ENCODE measurements around the gene UNC5CL. TPM values are rescaled to one million over a fixed set of nuclear protein-coding genes. Genes with fewer than 3 reads are reported as not detected.

The UNC5CL gene
- total and polyA plus RNA-seq, 2 experiments from 2014 or later: 0.87 to 1.2 TPM

DNA sequence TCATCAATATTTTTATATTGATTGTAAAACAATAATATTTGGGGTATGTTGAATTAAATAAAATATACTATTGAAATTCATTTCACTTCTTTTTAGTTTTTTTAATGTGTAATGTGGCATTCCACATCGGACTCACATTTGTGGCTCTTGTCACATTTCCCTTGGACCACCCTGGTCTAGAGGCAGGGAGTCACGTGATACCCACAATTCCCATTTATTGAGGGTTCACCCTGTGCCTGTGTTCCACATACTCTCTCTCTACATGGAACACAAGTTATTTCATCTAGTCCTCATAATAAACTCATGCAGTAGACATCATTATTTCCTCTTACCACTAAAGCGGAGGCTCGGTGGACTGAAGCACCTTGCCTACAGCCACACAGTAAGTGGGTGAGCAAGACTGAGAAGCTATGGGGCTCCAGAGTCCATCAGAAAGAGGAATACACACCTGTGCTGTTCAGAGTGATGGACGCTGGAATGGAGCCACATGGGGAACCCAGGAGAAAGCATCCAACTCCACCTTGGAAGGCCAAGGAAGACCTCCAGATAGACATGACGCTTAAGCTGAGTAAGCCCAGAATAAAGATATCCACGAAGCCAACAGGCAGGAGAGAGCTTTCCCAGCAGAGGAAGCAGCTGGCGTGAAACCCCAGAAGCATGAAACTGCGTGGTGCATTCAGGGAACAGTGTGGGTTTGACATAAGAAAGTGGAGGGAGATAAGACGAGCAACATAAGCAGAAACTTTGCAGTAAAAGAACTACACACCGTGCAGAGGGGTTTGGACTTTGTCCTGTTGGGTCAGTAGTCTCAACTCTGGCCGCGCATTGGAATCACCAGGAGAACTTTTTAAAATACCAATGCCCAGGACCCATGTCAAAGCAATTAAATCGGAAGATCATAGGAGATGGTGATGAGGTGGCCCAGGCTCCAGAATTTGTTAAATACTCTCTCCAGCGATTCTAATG, 49.5 kb downstream of the UNC5CL start:
- Histone ChIP-seq H3K4me2 (no peak overlapping the region), H3K4me3 (no peak overlapping the region), H3K27ac (ENCODE audit: low read depth) (no peak overlapping the region), H3K79me2 (replicated peaks; ENCODE audit: insufficient read depth) (no peaks in the 10 kb centered on the region), H3K4me1 (ENCODE audit: insufficient read depth) (no peaks in the 10 kb centered on the region), H2AFZ (no peak overlapping the region; the same call in 1 of the 2 replicates), H3F3A (replicated peaks; ENCODE audit: low read depth) (no peaks in the 10 kb centered on the region), H3K36me3 (ENCODE audit: insufficient read depth) (no peaks in the 10 kb centered on the region), H4K20me1 (replicated peaks; ENCODE audit: insufficient read depth) (no peaks in the 10 kb centered on the region), H3K9me2 (ENCODE audit: insufficient read depth) (peaks cover 3% of the 10 kb centered on the region; the same call in 1 of the 2 replicates), H3K27me3 (ENCODE audit: insufficient read depth) (no peaks in the 10 kb centered on the region)
- Mint-ChIP-seq H3K9me3 (no peaks in the 10 kb centered on the region; the same call in 1 of the 3 replicates), H3K36me3 (ENCODE audit: low read depth) (no peaks in the 10 kb centered on the region), H3K4me1 (peaks cover 3% of the 10 kb centered on the region; the same call in 2 of the 3 replicates), H3K27me3 (ENCODE audit: insufficient read depth, low read depth, poor library complexity) (peaks cover 8% of the 10 kb centered on the region), H3K4me3 (no peak overlapping the region), H3K27ac (no peak overlapping the region)
- ATAC-seq (no peak), DNase-seq (ENCODE audit: low spot score) (no peak)
- TF ChIP-seq ZNF331 (CRISPR knock-in tag; IDR thresholded peaks at IDR 0.05; ENCODE audit: low read depth) (no peak), CREB1 (CRISPR knock-in tag; IDR thresholded peaks at IDR 0.05; ENCODE audit: low read depth) (no peak), STAT1 (IDR thresholded peaks at IDR 0.05; ENCODE audit: unreplicated experiment) (no peak), EZH2 (IDR thresholded peaks at IDR 0.05; ENCODE audit: low read depth, unreplicated experiment) (no peak), EZH2phosphoT487 (IDR thresholded peaks at IDR 0.05; ENCODE audit: unreplicated experiment) (no peak), JUNB (IDR thresholded peaks at IDR 0.05; ENCODE audit: unreplicated experiment) (no peak), ZNF114 (CRISPR knock-in tag; IDR thresholded peaks at IDR 0.05) (no peak), NANOG (IDR thresholded peaks at IDR 0.05; ENCODE audit: borderline replicate concordance) (no peak), POLR2AphosphoS5 (IDR thresholded peaks at IDR 0.05; ENCODE audit: low read depth) (no peak)
- TF ChIP-seq, protein P1, sequence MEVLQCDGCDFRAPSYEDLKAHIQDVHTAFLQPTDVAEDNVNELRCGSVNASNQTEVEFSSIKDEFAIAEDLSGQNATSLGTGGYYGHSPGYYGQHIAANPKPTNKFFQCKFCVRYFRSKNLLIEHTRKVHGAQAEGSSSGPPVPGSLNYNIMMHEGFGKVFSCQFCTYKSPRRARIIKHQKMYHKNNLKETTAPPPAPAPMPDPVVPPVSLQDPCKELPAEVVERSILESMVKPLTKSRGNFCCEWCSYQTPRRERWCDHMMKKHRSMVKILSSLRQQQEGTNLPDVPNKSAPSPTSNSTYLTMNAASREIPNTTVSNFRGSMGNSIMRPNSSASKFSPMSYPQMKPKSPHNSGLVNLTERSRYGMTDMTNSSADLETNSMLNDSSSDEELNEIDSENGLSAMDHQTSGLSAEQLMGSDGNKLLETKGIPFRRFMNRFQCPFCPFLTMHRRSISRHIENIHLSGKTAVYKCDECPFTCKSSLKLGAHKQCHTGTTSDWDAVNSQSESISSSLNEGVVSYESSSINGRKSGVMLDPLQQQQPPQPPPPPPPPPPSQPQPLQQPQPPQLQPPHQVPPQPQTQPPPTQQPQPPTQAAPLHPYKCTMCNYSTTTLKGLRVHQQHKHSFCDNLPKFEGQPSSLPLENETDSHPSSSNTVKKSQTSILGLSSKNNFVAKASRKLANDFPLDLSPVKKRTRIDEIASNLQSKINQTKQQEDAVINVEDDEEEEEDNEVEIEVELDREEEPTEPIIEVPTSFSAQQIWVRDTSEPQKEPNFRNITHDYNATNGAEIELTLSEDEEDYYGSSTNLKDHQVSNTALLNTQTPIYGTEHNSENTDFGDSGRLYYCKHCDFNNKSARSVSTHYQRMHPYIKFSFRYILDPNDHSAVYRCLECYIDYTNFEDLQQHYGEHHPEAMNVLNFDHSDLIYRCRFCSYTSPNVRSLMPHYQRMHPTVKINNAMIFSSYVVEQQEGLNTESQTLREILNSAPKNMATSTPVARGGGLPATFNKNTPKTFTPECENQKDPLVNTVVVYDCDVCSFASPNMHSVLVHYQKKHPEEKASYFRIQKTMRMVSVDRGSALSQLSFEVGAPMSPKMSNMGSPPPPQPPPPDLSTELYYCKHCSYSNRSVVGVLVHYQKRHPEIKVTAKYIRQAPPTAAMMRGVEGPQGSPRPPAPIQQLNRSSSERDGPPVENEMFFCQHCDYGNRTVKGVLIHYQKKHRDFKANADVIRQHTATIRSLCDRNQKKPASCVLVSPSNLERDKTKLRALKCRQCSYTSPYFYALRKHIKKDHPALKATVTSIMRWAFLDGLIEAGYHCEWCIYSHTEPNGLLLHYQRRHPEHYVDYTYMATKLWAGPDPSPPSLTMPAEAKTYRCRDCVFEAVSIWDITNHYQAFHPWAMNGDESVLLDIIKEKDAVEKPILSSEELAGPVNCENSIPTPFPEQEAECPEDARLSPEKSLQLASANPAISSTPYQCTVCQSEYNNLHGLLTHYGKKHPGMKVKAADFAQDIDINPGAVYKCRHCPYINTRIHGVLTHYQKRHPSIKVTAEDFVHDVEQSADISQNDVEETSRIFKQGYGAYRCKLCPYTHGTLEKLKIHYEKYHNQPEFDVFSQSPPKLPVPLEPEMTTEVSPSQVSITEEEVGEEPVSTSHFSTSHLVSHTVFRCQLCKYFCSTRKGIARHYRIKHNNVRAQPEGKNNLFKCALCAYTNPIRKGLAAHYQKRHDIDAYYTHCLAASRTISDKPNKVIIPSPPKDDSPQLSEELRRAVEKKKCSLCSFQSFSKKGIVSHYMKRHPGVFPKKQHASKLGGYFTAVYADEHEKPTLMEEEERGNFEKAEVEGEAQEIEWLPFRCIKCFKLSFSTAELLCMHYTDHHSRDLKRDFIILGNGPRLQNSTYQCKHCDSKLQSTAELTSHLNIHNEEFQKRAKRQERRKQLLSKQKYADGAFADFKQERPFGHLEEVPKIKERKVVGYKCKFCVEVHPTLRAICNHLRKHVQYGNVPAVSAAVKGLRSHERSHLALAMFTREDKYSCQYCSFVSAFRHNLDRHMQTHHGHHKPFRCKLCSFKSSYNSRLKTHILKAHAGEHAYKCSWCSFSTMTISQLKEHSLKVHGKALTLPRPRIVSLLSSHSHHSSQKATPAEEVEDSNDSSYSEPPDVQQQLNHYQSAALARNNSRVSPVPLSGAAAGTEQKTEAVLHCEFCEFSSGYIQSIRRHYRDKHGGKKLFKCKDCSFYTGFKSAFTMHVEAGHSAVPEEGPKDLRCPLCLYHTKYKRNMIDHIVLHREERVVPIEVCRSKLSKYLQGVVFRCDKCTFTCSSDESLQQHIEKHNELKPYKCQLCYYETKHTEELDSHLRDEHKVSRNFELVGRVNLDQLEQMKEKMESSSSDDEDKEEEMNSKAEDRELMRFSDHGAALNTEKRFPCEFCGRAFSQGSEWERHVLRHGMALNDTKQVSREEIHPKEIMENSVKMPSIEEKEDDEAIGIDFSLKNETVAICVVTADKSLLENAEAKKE (CRISPR knock-in tag; IDR thresholded peaks at IDR 0.05): no peak
- TF ChIP-seq, protein P2, sequence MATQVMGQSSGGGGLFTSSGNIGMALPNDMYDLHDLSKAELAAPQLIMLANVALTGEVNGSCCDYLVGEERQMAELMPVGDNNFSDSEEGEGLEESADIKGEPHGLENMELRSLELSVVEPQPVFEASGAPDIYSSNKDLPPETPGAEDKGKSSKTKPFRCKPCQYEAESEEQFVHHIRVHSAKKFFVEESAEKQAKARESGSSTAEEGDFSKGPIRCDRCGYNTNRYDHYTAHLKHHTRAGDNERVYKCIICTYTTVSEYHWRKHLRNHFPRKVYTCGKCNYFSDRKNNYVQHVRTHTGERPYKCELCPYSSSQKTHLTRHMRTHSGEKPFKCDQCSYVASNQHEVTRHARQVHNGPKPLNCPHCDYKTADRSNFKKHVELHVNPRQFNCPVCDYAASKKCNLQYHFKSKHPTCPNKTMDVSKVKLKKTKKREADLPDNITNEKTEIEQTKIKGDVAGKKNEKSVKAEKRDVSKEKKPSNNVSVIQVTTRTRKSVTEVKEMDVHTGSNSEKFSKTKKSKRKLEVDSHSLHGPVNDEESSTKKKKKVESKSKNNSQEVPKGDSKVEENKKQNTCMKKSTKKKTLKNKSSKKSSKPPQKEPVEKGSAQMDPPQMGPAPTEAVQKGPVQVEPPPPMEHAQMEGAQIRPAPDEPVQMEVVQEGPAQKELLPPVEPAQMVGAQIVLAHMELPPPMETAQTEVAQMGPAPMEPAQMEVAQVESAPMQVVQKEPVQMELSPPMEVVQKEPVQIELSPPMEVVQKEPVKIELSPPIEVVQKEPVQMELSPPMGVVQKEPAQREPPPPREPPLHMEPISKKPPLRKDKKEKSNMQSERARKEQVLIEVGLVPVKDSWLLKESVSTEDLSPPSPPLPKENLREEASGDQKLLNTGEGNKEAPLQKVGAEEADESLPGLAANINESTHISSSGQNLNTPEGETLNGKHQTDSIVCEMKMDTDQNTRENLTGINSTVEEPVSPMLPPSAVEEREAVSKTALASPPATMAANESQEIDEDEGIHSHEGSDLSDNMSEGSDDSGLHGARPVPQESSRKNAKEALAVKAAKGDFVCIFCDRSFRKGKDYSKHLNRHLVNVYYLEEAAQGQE (IDR thresholded peaks at IDR 0.05; ENCODE audit: unreplicated experiment): no peak
- TF ChIP-seq, protein P3, sequence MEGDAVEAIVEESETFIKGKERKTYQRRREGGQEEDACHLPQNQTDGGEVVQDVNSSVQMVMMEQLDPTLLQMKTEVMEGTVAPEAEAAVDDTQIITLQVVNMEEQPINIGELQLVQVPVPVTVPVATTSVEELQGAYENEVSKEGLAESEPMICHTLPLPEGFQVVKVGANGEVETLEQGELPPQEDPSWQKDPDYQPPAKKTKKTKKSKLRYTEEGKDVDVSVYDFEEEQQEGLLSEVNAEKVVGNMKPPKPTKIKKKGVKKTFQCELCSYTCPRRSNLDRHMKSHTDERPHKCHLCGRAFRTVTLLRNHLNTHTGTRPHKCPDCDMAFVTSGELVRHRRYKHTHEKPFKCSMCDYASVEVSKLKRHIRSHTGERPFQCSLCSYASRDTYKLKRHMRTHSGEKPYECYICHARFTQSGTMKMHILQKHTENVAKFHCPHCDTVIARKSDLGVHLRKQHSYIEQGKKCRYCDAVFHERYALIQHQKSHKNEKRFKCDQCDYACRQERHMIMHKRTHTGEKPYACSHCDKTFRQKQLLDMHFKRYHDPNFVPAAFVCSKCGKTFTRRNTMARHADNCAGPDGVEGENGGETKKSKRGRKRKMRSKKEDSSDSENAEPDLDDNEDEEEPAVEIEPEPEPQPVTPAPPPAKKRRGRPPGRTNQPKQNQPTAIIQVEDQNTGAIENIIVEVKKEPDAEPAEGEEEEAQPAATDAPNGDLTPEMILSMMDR (conservative IDR thresholded peaks at IDR 0.05; ENCODE audit: low read depth in 2 of 2): no peak
- TF ChIP-seq, protein P4, sequence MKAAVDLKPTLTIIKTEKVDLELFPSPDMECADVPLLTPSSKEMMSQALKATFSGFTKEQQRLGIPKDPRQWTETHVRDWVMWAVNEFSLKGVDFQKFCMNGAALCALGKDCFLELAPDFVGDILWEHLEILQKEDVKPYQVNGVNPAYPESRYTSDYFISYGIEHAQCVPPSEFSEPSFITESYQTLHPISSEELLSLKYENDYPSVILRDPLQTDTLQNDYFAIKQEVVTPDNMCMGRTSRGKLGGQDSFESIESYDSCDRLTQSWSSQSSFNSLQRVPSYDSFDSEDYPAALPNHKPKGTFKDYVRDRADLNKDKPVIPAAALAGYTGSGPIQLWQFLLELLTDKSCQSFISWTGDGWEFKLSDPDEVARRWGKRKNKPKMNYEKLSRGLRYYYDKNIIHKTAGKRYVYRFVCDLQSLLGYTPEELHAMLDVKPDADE (IDR thresholded peaks at IDR 0.05): no peak

Data from GM23338 (cell line).